GM23338 (cell line): ENCODE data around the gene ITGA1. TPM values are rescaled to one million over a fixed set of nuclear protein-coding genes. Genes with fewer than 3 reads are reported as not detected.

Experiments
- ATAC-seq: fragments of 200-7000 bp; cut with Tn5 transposase; 3 replicates; pipeline ENCODE4 v1.9.1; 2020
- DNase-seq: peaks from one replicate; pipeline ENCODE4 v3.0.0-alpha.2; 2015; ENCODE audit warnings: low spot score
- H2AFZ ChIP-seq: fragments of 200-600 bp; sonication (generic); 2 replicates; pipeline ENCODE4 v1.8.0; 2016; ENCODE audit warnings: antibody characterized with exemption, mild to moderate bottlenecking, moderate library complexity
- H3F3A ChIP-seq: fragments of 200-600 bp; sonication (generic); replicated peaks from 2 replicates; pipeline ENCODE4 v1.8.0; 2017; ENCODE audit warnings: antibody characterized with exemption, mixed run types, low read depth
- H3K27ac ChIP-seq: fragments of 200-600 bp; sonication (generic); 2 replicates; pipeline ENCODE4 v1.6.1; 2016; ENCODE audit warnings: low read depth
- H3K27me3 ChIP-seq: fragments of 200-600 bp; sonication (generic); 2 replicates; pipeline ENCODE4 v1.8.0; 2016; ENCODE audit warnings: mild to moderate bottlenecking, mixed run types, moderate library complexity; ENCODE audit not compliant: insufficient read depth
- H3K36me3 ChIP-seq: fragments of 200-600 bp; sonication (generic); 2 replicates; pipeline ENCODE4 v1.8.0; 2016; ENCODE audit warnings: mild to moderate bottlenecking; ENCODE audit not compliant: insufficient read depth
- H3K4me1 ChIP-seq: fragments of 200-600 bp; sonication (generic); 2 replicates; pipeline ENCODE4 v1.8.0; 2016; ENCODE audit warnings: mild to moderate bottlenecking, moderate library complexity; ENCODE audit not compliant: insufficient read depth
- H3K4me2 ChIP-seq: fragments of 200-600 bp; sonication (generic); 2 replicates; pipeline ENCODE4 v1.7.1; 2017; ENCODE audit warnings: mixed run types
- H3K4me3 ChIP-seq: fragments of 200-600 bp; sonication (generic); 2 replicates; pipeline ENCODE4 v1.6.1; 2016; ENCODE audit warnings: mixed run types
- H3K79me2 ChIP-seq: fragments of 200-600 bp; sonication (generic); replicated peaks from 2 replicates; pipeline ENCODE4 v1.8.0; 2017; ENCODE audit warnings: mild to moderate bottlenecking; ENCODE audit not compliant: insufficient read depth
- H3K9me2 ChIP-seq: fragments of 200-600 bp; sonication (generic); 2 replicates; pipeline ENCODE4 v1.8.0; 2017; ENCODE audit not compliant: insufficient read depth
- H4K20me1 ChIP-seq: fragments of 200-600 bp; sonication (generic); replicated peaks from 2 replicates; pipeline ENCODE4 v1.8.0; 2017; ENCODE audit warnings: mild to moderate bottlenecking; ENCODE audit not compliant: insufficient read depth
- H3K27ac Mint-ChIP-seq: 2 replicates; pipeline ENCODE4 v1.8.0; 2020; ENCODE audit warnings: inconsistent platforms, mild to moderate bottlenecking, moderate library complexity, mixed read lengths
- H3K27me3 Mint-ChIP-seq: 3 replicates; pipeline ENCODE4 v1.8.0; 2022; ENCODE audit warnings: low read depth, mild to moderate bottlenecking, moderate library complexity, mixed read lengths, inconsistent platforms; ENCODE audit not compliant: insufficient read depth, poor library complexity
- H3K36me3 Mint-ChIP-seq: 3 replicates; pipeline ENCODE4 v1.8.0; 2021; ENCODE audit warnings: low read depth, mild to moderate bottlenecking, inconsistent platforms, moderate library complexity, mixed read lengths
- H3K4me1 Mint-ChIP-seq: 3 replicates; pipeline ENCODE4 v1.8.0; 2020; ENCODE audit warnings: mild to moderate bottlenecking, inconsistent platforms, mixed read lengths
- H3K4me3 Mint-ChIP-seq: 3 replicates; pipeline ENCODE4 v1.8.0; 2021; ENCODE audit warnings: moderate library complexity, mild to moderate bottlenecking, inconsistent platforms, mixed read lengths
- H3K9me3 Mint-ChIP-seq: 3 replicates; pipeline ENCODE4 v1.8.0; 2020; ENCODE audit warnings: moderate library complexity, mild to moderate bottlenecking, inconsistent platforms, mixed read lengths
- CREB1 ChIP-seq: fragments of 250-450 bp; sonication (Bioruptor Pico); IDR thresholded peaks from 2 replicates; pipeline ENCODE4 v1.5.0; 2020; ENCODE audit warnings: low read depth, mild to moderate bottlenecking, moderate library complexity
- EZH2phosphoT487 ChIP-seq: fragments of 200-600 bp; sonication (generic); IDR thresholded peaks from one replicate; pipeline ENCODE4 v1.8.1; 2018; ENCODE audit warnings: antibody characterized with exemption; ENCODE audit not compliant: unreplicated experiment
- JUNB ChIP-seq: IDR thresholded peaks from one replicate; pipeline ENCODE4 v1.6.1; 2016; ENCODE audit warnings: antibody characterized with exemption; ENCODE audit not compliant: unreplicated experiment
- NANOG ChIP-seq: IDR thresholded peaks from 2 replicates; pipeline ENCODE4 v1.6.1; 2016; ENCODE audit warnings: antibody characterized with exemption, borderline replicate concordance
- STAT1 ChIP-seq: IDR thresholded peaks from one replicate; pipeline ENCODE4 v1.6.1; 2016; ENCODE audit warnings: antibody characterized with exemption; ENCODE audit not compliant: unreplicated experiment
- ZNF114 ChIP-seq: fragments of 250-450 bp; sonication (Bioruptor Pico); IDR thresholded peaks from 2 replicates; pipeline ENCODE4 v1.5.0; 2020; ENCODE audit warnings: mild to moderate bottlenecking, moderate library complexity
- ZNF331 ChIP-seq: fragments of 250-450 bp; sonication (Bioruptor Pico); IDR thresholded peaks from 2 replicates; pipeline ENCODE4 v1.5.0; 2020; ENCODE audit warnings: low read depth, mild to moderate bottlenecking, moderate library complexity
- polyA plus RNA-seq: library from polyadenylated mRNA; unstranded; fragments of >200 nt; fragmentation: Nextera tagmentation; extraction: Ambion mirVana; gene quantifications from 2 replicates; pipeline ENCODE4 v1.2.1, GENCODE V29; 2016
- total RNA-seq: library from RNA; depleted of rRNA; stranded (reverse); fragments of >200 nt; shearing (Covaris generic); gene quantifications from 2 replicates; pipeline ENCODE4 v1.2.3, GENCODE V29; 2014
- TF ChIP-seq, protein P1 (sequence below): IDR thresholded peaks from one replicate; pipeline ENCODE4 v1.6.1; 2018; ENCODE audit warnings: antibody characterized with exemption; ENCODE audit not compliant: unreplicated experiment
- TF ChIP-seq, protein P2 (sequence below), 2 experiments: fragments of 200-600 bp in 1 of 2; sonication (generic) in 1 of 2; conservative IDR thresholded peaks; 2 replicates each; pipeline versions ENCODE4 v1.5.1 to v1.6.1; 2016 to 2017; ENCODE audit warnings: antibody characterized with exemption in 2 of 2, low read depth in 2 of 2, mild to moderate bottlenecking in 2 of 2, moderate library complexity in 1 of 2

The ITGA1 gene
- total and polyA plus RNA-seq, 2 experiments from 2014 or later = 1.8 to 4.9 TPM

DNA sequence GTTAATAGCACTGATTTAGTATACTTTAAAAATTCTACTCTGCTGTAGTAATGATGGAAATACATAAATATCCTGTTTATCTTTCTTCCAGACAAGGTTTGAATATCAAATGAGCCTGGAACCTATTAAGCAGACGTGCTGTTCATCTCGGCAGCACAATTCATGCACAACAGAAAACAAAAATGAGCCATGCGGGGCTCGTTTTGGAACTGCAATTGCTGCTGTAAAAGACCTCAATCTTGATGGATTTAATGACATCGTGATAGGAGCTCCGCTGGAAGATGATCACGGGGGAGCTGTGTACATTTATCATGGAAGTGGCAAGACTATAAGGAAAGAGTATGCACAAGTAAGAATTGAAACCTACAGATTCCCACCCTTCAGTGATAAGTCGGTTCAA is 122.4 kb downstream of the ITGA1 start (continued):
- TF ChIP-seq EZH2phosphoT487 (no peak), JUNB (no peak), NANOG (no peak), ZNF114 (CRISPR knock-in tag) (no peak)
- TF ChIP-seq, protein P1, sequence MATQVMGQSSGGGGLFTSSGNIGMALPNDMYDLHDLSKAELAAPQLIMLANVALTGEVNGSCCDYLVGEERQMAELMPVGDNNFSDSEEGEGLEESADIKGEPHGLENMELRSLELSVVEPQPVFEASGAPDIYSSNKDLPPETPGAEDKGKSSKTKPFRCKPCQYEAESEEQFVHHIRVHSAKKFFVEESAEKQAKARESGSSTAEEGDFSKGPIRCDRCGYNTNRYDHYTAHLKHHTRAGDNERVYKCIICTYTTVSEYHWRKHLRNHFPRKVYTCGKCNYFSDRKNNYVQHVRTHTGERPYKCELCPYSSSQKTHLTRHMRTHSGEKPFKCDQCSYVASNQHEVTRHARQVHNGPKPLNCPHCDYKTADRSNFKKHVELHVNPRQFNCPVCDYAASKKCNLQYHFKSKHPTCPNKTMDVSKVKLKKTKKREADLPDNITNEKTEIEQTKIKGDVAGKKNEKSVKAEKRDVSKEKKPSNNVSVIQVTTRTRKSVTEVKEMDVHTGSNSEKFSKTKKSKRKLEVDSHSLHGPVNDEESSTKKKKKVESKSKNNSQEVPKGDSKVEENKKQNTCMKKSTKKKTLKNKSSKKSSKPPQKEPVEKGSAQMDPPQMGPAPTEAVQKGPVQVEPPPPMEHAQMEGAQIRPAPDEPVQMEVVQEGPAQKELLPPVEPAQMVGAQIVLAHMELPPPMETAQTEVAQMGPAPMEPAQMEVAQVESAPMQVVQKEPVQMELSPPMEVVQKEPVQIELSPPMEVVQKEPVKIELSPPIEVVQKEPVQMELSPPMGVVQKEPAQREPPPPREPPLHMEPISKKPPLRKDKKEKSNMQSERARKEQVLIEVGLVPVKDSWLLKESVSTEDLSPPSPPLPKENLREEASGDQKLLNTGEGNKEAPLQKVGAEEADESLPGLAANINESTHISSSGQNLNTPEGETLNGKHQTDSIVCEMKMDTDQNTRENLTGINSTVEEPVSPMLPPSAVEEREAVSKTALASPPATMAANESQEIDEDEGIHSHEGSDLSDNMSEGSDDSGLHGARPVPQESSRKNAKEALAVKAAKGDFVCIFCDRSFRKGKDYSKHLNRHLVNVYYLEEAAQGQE = no peak

DNA sequence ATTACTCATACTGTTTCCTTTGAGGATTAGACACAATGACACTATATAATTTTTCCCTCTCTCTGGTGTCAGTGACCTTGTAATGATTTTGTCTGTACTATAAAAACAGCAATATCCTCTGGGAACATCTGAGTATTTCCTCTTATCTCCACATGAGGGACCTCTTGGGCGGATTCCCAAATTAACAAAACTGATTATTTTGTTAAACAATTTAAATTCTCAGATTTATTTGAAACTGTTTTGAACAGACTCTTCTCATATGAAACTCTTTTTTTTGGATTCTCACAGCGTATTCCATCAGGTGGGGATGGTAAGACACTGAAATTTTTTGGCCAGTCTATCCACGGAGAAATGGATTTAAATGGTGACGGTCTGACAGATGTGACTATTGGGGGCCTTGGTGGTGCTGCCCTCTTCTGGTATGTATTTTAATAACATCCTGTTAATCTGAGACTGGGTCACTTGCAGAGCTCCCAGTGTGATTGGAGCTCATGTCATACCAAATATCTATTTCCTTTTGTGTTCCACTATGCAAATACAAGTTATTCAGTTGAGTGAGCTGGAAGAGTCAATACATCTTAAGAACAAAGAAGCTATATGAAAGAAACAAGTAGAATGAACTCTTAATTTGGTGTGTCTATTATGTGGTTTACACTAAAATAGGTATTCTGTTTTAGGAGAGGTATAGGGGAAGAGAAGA is 127.6 kb downstream of the ITGA1 start:
- H3K9me3 Mint-ChIP-seq = no peaks in the 10 kb centered on the region
- no peak overlapping the region for H3K27ac Mint-ChIP-seq
- DNase-seq (peak; percentile 69), ATAC-seq (peak; percentile 90)
- Histone ChIP-seq H3K36me3 (no peaks in the 10 kb centered on the region), H3K9me2 (no peaks in the 10 kb centered on the region), H3K27me3 (no peaks in the 10 kb centered on the region), H3F3A (no peaks in the 10 kb centered on the region), H3K4me3 (peak overlapping the region; percentile 51), H2AFZ (no peak overlapping the region), H3K79me2 (no peaks in the 10 kb centered on the region), H3K4me1 (no peaks in the 10 kb centered on the region), H3K27ac (no peak overlapping the region), H4K20me1 (no peaks in the 10 kb centered on the region), H3K4me2 (peak overlapping the region; percentile 75)
- no peaks in the 10 kb centered on the region for H3K36me3 Mint-ChIP-seq
- H3K4me3 Mint-ChIP-seq = peak overlapping the region; percentile 79
- no peak for TF ChIP-seq STAT1
- TF ChIP-seq CREB1 = no peak
- TF ChIP-seq, protein P2, sequence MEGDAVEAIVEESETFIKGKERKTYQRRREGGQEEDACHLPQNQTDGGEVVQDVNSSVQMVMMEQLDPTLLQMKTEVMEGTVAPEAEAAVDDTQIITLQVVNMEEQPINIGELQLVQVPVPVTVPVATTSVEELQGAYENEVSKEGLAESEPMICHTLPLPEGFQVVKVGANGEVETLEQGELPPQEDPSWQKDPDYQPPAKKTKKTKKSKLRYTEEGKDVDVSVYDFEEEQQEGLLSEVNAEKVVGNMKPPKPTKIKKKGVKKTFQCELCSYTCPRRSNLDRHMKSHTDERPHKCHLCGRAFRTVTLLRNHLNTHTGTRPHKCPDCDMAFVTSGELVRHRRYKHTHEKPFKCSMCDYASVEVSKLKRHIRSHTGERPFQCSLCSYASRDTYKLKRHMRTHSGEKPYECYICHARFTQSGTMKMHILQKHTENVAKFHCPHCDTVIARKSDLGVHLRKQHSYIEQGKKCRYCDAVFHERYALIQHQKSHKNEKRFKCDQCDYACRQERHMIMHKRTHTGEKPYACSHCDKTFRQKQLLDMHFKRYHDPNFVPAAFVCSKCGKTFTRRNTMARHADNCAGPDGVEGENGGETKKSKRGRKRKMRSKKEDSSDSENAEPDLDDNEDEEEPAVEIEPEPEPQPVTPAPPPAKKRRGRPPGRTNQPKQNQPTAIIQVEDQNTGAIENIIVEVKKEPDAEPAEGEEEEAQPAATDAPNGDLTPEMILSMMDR (conservative IDR thresholded peaks at IDR 0.05; ENCODE audit: low read depth in 2 of 2) = peak; percentile 74 to 92
- TF ChIP-seq ZNF331 (CRISPR knock-in tag) = no peak
- H3K27me3 Mint-ChIP-seq = no peaks in the 10 kb centered on the region
- H3K4me1 Mint-ChIP-seq = no peaks in the 10 kb centered on the region
